GM10266 (cell line): ENCODE measurements around the gene PLP1.
"Not testable (repeated sequence)": the region's sequence is repeated elsewhere in the genome, so short reads cannot be mapped to it uniquely, and the experiment has no call there.

Experiments used
- DNase-seq: peaks from one replicate; pipeline ENCODE4 v3.0.0; 2012; ENCODE audit errors: extremely low spot score
- TF ChIP-seq, protein P1 (sequence below): IDR thresholded peaks from 2 replicates; pipeline ENCODE4 v1.5.1; 2012; ENCODE audit warnings: mild to moderate bottlenecking, low read depth; ENCODE audit not compliant: control insufficient read depth, insufficient read depth; ENCODE audit errors: missing control alignments

The PLP1 gene

GRCh38 chrX:103806862-103807474, 30.3 kb downstream of the PLP1 start:
- TF ChIP-seq, protein P1, sequence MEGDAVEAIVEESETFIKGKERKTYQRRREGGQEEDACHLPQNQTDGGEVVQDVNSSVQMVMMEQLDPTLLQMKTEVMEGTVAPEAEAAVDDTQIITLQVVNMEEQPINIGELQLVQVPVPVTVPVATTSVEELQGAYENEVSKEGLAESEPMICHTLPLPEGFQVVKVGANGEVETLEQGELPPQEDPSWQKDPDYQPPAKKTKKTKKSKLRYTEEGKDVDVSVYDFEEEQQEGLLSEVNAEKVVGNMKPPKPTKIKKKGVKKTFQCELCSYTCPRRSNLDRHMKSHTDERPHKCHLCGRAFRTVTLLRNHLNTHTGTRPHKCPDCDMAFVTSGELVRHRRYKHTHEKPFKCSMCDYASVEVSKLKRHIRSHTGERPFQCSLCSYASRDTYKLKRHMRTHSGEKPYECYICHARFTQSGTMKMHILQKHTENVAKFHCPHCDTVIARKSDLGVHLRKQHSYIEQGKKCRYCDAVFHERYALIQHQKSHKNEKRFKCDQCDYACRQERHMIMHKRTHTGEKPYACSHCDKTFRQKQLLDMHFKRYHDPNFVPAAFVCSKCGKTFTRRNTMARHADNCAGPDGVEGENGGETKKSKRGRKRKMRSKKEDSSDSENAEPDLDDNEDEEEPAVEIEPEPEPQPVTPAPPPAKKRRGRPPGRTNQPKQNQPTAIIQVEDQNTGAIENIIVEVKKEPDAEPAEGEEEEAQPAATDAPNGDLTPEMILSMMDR, result no peak
- no peak for DNase-seq

- TF ChIP-seq, protein P1, result no peak
- DNase-seq, result no peak
These were observed 35.2 kb downstream of the PLP1 start for GRCh38 chrX:103811858-103812257.

DNA sequence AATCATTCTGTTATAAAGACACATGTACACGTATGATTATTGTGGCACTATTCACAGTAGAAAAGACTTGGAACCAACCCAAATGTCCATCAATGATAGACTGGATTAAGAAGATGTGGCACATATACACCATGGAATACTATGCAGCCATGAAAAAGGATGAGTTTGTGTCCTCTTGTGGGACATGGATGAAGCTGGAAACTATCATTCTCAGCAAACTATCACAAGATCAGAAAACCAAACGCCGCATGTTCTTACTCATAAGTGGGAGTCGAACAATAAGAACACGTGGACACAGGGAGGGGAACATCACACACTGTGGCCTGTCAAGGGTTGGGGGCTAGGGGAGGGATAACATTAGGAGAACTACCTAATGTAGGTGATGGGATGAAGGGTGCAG, 40.5 kb downstream of the PLP1 start:
- not testable (repeated sequence) for DNase-seq

- peak; percentile 5 for DNase-seq
- TF ChIP-seq, protein P1, result peak; percentile 45
These were observed 40.9 kb downstream of the PLP1 start for GRCh38 chrX:103817502-103817901.

DNA sequence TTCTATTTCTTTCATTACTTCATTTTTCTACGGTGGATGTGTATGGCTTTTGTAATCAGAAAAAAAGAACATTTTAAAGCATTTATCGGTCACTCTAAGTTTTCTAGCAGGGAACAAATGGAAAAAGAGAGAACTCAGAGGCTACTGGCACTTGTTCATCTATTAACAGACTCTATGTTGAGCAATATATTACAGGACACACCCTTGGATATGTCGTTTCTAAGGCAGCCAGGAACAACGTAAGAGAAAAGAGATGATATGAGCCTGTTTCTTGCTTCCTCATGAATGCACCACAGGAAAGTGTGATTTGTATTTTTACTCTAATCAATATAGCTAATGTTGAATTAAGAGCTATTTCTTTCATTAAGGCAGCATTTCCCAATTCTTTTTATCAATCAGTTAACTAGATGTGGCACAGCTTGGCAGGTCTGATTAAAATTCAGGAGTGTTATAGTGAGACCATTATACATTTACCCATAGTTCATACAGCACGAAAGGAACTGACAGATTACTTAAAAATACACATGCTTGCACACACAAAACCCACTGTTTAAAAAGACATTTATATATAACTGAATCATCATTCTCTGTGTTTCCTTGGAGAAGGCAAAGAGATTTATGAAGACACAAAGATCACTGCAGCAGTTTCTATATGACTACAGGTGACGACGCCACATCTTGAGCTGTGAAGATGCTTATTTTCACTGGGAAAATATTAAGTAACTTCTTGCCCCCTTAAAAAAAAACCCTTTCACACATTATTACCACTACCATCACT, 42.4 kb downstream of the PLP1 start:
- TF ChIP-seq, protein P1, result no peak
- no peak for DNase-seq

GRCh38 chrX:103820802-103821201, 44.2 kb downstream of the PLP1 start:
- not testable (repeated sequence) for DNase-seq

GRCh38 chrX:103823591-103823990, 47.0 kb downstream of the PLP1 start:
- no peak for DNase-seq
- TF ChIP-seq, protein P1, result no peak

DNA sequence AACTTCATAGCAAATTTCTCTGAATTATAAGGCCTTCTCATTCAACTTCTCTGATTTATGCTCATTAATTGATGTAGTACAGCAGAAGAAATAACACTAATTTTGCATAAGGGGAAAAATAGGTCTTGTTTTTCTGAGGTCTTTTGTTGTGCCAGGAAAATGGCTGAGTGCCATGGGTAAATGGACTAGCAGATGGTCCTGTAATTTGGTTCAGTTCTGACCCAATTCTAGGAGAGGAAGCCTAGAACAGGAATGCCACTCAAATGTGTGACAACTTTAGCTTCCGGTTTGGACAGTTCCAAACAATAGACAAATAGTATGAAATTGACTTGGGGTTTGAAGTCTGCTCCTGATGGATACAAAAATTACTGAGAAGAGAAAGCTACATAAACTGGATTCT, 49.2 kb downstream of the PLP1 start:
- TF ChIP-seq, protein P1, result no peak
- DNase-seq, result no peak
